Measurements from ENCODE around the gene YTHDC2. TPM values are rescaled to one million over a fixed set of nuclear protein-coding genes. Genes with fewer than 3 reads are reported as not detected.

YTHDC2 gene
- total and polyA plus RNA-seq, 2 of the 13 experiments (the other 11 are each of a cell fraction or from before 2014, with no cell fraction given): 6.7 to 17.8 TPM

- Histone ChIP-seq H3K9me3 (ENCODE audit: low read length) (no peaks in the 10 kb centered on the region), H3K4me2 (ENCODE audit: low read depth, low read length) (no peak overlapping the region), H3K9ac (ENCODE audit: insufficient read depth, low read depth, low read length) (no peak overlapping the region), H3K79me2 (ENCODE audit: insufficient read depth, low read length) (peaks cover 4% of the 10 kb centered on the region), H3K27ac (ENCODE audit: extremely low read length, insufficient read depth, low read length) (no peak overlapping the region), H3K4me3 (replicated peaks in 1 of 3; ENCODE audit: insufficient read depth in 1 of 3, low read depth in 2 of 3, low read length in 3 of 3) (no peak overlapping the region), H3K4me1 (ENCODE audit: insufficient read depth, low read length) (no peaks in the 10 kb centered on the region), H3K27me3 (ENCODE audit: control insufficient read depth in 1 of 2, insufficient read depth in 2 of 2, low read length in 2 of 2) (no peaks in the 10 kb centered on the region), H2AFZ (ENCODE audit: low read length) (no peak overlapping the region), H4K20me1 (ENCODE audit: insufficient read depth, low read length) (no peaks in the 10 kb centered on the region), H3K36me3 (replicated peaks in 1 of 2; ENCODE audit: control insufficient read depth in 1 of 2, insufficient read depth in 2 of 2, low read length in 2 of 2) (no peaks in the 10 kb centered on the region)
- 98% methylated on average over 5 of the region's 5 CpGs for WGBS (ENCODE audit: low lambda C conversion rate)
- no peak for FAIRE-seq
- DNase-seq (ENCODE audit: low spot score): no peak
- no TSS peak for BruUV-seq (replicated peaks)
- CTCF ChIA-PET (ENCODE audit: low intra/inter-chr PET ratio, low total read pairs): no interaction called here
- intact Hi-C loops (cut with micrococcal nuclease; ENCODE audit: unreplicated experiment) (no loop called here), in situ Hi-C loops (cut with HindIII; ENCODE audit: extremely low pct_ligation_motif_present, low pct_unique_long_range_greater_than_20kb) (no loop called here)
- no peak for ATAC-seq
- no peak for TF ChIP-seq MXI1 (IDR thresholded peaks at IDR 0.05; ENCODE audit: borderline replicate concordance, low read depth, low read length)
- POLR2A ChIA-PET: no interaction called here
Observed at GRCh38 chr5:113527746-113528145, 14.3 kb downstream of the YTHDC2 start.

DNA sequence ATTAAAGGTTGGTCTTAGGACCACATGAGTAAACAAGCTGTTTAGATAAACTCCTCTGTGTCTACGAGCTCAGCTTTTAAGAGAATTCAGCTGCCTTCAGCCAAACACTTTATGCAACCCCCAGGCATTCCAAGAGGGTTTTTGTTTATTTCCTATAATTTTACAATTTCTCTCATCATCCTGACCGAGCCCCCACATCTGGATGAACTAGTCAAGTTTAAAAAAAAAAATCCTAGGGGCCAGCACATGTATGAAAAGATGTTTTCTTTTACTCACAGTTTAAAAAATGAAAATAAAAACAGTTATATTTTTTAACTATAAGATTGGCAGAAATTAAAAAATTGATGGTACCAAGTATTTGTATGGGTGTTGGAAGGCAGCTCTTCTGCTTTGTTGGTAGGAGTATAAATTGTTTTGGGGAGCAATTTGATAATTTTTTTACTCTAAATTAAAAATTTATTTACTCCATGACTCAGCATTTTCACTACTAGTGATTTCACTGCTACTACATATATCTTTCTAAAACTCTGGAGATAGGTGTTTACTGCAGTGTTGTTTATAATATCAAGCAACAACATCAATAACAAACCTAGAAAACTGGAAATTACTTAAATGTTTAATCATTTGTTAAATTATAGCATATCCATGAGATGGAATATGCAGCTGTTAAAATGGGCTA, 18.1 kb downstream of the YTHDC2 start:
- Histone ChIP-seq H3K9ac (ENCODE audit: insufficient read depth, low read depth, low read length) (no peak overlapping the region), H4K20me1 (ENCODE audit: insufficient read depth, low read length) (no peaks in the 10 kb centered on the region), H3K4me3 (replicated peaks in 1 of 3; ENCODE audit: insufficient read depth in 1 of 3, low read depth in 2 of 3, low read length in 3 of 3) (no peak overlapping the region), H3K36me3 (replicated peaks in 1 of 2; ENCODE audit: control insufficient read depth in 1 of 2, insufficient read depth in 2 of 2, low read length in 2 of 2) (peaks cover 0 to 14% of the 10 kb centered on the region in 2 experiments; a peak in 2 of 5 replicates), H3K9me3 (ENCODE audit: low read length) (no peaks in the 10 kb centered on the region), H2AFZ (ENCODE audit: low read length) (no peak overlapping the region), H3K27me3 (ENCODE audit: control insufficient read depth in 1 of 2, insufficient read depth in 2 of 2, low read length in 2 of 2) (no peaks in the 10 kb centered on the region), H3K4me1 (ENCODE audit: insufficient read depth, low read length) (no peaks in the 10 kb centered on the region), H3K4me2 (ENCODE audit: low read depth, low read length) (no peak overlapping the region), H3K79me2 (ENCODE audit: insufficient read depth, low read length) (no peaks in the 10 kb centered on the region), H3K27ac (ENCODE audit: extremely low read length, insufficient read depth, low read length) (no peak overlapping the region)
- intact Hi-C loops (cut with micrococcal nuclease; ENCODE audit: unreplicated experiment): no loop called here
- ATAC-seq: no peak
- no peak for DNase-seq (ENCODE audit: low spot score)
- no peak for FAIRE-seq
- in situ Hi-C loops (cut with HindIII; ENCODE audit: extremely low pct_ligation_motif_present, low pct_unique_long_range_greater_than_20kb): no loop called here
- ChIA-PET POLR2A (interaction anchor here (1.1 kb wide), 1 partner anchor 18 kb away, joined by 3 read pairs; the partner anchor contains the start of gene YTHDC2), CTCF (ENCODE audit: low intra/inter-chr PET ratio, low total read pairs) (no interaction called here)
- 84% methylated on average over 2 of the region's 2 CpGs for WGBS (ENCODE audit: low lambda C conversion rate)
- no TSS peak for BruUV-seq (replicated peaks)
- TF ChIP-seq ZNF850 (CRISPR knock-in tag; conservative IDR thresholded peaks at IDR 0.05) (no peak), MAFF (IDR thresholded peaks at IDR 0.05; ENCODE audit: low read depth, low read length) (peak; percentile 74), PBX3 (CRISPR knock-in tag; IDR thresholded peaks at IDR 0.05; ENCODE audit: borderline replicate concordance) (no peak), ZFP90 (CRISPR knock-in tag; IDR thresholded peaks at IDR 0.05; ENCODE audit: borderline replicate concordance) (no peak), ZNF180 (CRISPR knock-in tag; IDR thresholded peaks at IDR 0.05; ENCODE audit: borderline replicate concordance, low read depth) (no peak), MAFK (conservative IDR thresholded peaks at IDR 0.05 in 1 of 2, IDR thresholded peaks at IDR 0.05 in 1 of 2; ENCODE audit: low read length in 2 of 2) (peak; percentile 80 to 88), GMEB1 (CRISPR knock-in tag; IDR thresholded peaks at IDR 0.05; ENCODE audit: borderline replicate concordance) (no peak), NFE2L2 (IDR thresholded peaks at IDR 0.05; ENCODE audit: low read length) (peak; percentile 93), ELF4 (CRISPR knock-in tag; IDR thresholded peaks at IDR 0.05; ENCODE audit: borderline replicate concordance) (no peak), ZBTB20 (CRISPR knock-in tag; IDR thresholded peaks at IDR 0.05; ENCODE audit: borderline replicate concordance, low read depth) (no peak), ARNTL (CRISPR knock-in tag; IDR thresholded peaks at IDR 0.05) (no peak)
- TF ChIP-seq, protein P1, sequence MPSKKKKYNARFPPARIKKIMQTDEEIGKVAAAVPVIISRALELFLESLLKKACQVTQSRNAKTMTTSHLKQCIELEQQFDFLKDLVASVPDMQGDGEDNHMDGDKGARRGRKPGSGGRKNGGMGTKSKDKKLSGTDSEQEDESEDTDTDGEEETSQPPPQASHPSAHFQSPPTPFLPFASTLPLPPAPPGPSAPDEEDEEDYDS (CRISPR knock-in tag; IDR thresholded peaks at IDR 0.05): no peak

Data from HepG2 (cell line).